Fibroblast of villous mesenchyme (primary cell): Measurements from ENCODE around the gene GLS. TPM values are rescaled to one million over a fixed set of nuclear protein-coding genes. Genes with fewer than 3 reads are reported as not detected.
A peak's percentile ranks its signal among the peaks of the same experiment; 100 is the strongest.
"Not testable (repeated sequence)": the region's sequence is repeated elsewhere in the genome, so short reads cannot be mapped to it uniquely, and the experiment has no call there.

ENCODE experiments used
- DNase-seq: peaks from one replicate; pipeline ENCODE4 v3.0.0-alpha.2; 2010; ENCODE audit warnings: low read depth
- H3K4me3 ChIP-seq: 2 replicates; pipeline ENCODE4 v1.5.1; 2011; ENCODE audit warnings: low read depth, mild to moderate bottlenecking, low read length
- total RNA-seq: library from RNA; depleted of rRNA; stranded (reverse); fragments of >200 nt; gene quantifications from 2 replicates; pipeline ENCODE4 v1.2.3, GENCODE V29; 2012
- TF ChIP-seq, protein P1 (sequence below): IDR thresholded peaks from 2 replicates; pipeline ENCODE4 v1.5.1; 2012; ENCODE audit warnings: low read depth, mild to moderate bottlenecking, low read length; ENCODE audit not compliant: insufficient read depth

GLS gene
- total RNA-seq, 1 donor: 519 TPM

GRCh38 chr2:190882411-190882766, 1.8 kb downstream of the GLS start:
- TF ChIP-seq, protein P1, sequence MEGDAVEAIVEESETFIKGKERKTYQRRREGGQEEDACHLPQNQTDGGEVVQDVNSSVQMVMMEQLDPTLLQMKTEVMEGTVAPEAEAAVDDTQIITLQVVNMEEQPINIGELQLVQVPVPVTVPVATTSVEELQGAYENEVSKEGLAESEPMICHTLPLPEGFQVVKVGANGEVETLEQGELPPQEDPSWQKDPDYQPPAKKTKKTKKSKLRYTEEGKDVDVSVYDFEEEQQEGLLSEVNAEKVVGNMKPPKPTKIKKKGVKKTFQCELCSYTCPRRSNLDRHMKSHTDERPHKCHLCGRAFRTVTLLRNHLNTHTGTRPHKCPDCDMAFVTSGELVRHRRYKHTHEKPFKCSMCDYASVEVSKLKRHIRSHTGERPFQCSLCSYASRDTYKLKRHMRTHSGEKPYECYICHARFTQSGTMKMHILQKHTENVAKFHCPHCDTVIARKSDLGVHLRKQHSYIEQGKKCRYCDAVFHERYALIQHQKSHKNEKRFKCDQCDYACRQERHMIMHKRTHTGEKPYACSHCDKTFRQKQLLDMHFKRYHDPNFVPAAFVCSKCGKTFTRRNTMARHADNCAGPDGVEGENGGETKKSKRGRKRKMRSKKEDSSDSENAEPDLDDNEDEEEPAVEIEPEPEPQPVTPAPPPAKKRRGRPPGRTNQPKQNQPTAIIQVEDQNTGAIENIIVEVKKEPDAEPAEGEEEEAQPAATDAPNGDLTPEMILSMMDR: no peak
- H3K4me3 ChIP-seq: peak overlapping the region; percentile 76
- no peak for DNase-seq

- TF ChIP-seq, protein P1: no peak
- DNase-seq: peak; percentile 35
- peak overlapping the region; percentile 76 for H3K4me3 ChIP-seq
These were observed 2.4 kb downstream of the GLS start for GRCh38 chr2:190882856-190883582.

GRCh38 chr2:190885844-190886243, 5.2 kb downstream of the GLS start:
- peak overlapping the region; percentile 5 for H3K4me3 ChIP-seq
- DNase-seq: not testable (repeated sequence)

DNA sequence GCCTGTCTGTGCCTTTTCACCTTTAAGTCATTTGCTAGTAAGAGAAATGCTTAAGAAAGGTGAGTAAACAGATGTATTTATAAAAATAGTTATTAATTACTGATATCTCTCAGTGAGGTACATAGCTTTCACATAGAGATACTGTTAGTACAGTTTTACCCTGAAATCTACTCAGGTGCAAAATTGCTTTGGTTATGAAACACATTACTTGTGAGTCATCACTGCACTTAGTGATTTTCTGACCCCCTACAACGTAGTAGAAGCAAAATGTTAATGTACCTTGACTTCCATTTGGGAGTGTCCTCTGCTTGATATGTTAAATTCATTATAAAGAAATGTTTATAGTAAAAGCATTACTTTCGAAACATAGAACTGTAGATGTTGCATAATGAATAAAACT, 6.5 kb downstream of the GLS start:
- peak; percentile 37 for DNase-seq
- peak overlapping the region; percentile 7 for H3K4me3 ChIP-seq

DNA sequence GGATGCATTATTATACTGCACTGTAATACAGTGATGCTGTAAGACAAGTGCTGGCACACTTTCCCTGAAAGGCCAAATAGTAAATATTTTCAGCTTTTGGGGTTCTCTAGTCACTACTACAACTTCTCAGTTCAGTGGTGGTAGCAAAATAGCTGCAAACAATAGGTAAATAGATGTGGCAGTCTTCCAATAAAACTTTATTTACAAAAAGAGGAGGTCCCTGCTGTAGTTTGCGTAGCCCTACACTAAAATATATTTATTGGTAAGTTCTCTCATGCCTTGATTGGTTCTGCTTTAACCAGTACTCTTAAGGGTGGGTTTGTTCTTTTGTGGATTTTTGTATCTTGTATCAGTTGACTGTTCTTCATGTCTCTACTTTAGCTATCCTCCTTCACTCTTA, 7.8 kb downstream of the GLS start:
- H3K4me3 ChIP-seq: peak overlapping the region; percentile 13
- DNase-seq: no peak
- TF ChIP-seq, protein P1: no peak

More for the DNA sequence above, 6.5 kb downstream of the GLS start:
- TF ChIP-seq, protein P1: no peak

GRCh38 chr2:190889175-190889943, 8.7 kb downstream of the GLS start:
- no peak for DNase-seq
- TF ChIP-seq, protein P1: no peak
- no peak overlapping the region for H3K4me3 ChIP-seq

- H3K4me3 ChIP-seq: no peak overlapping the region
- TF ChIP-seq, protein P1: no peak
These were observed 10.8 kb downstream of the GLS start for GRCh38 chr2:190891372-190891771.

More at GRCh38 chr2:190891372-190891771, 10.8 kb downstream of the GLS start:
- DNase-seq: no peak
